ENCODE results near the gene LHFPL4. TPM values are rescaled to one million over a fixed set of nuclear protein-coding genes. Genes with fewer than 3 reads are reported as not detected.
"Not testable (repeated sequence)": the region's sequence is repeated elsewhere in the genome, so short reads cannot be mapped to it uniquely, and the experiment has no call there.

Gene LHFPL4
- total RNA-seq, 6 donors from 2014 or later, result 0.52 TPM; not detected in 5

DNA sequence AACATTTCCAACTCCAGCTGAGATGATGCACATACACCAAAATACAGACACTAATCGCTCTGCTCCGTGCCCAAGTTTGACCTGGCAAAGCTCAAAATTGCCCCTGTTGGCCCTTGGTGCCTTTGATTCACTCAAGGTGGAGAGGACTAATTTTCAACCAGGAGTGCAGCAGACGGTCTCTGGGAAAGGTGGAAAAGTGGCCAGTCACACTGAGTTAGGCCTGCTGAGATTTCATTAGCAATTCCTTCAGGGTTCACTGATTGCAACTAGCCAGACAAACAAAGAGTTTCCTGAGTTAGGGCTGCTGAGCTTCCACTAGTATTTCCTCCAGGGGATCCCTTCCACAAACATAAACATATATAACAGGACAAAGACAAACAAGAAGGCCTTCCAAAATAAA lies 28.7 kb upstream of the LHFPL4 start:
- H3K27ac ChIP-seq, result no peak overlapping the region

DNA sequence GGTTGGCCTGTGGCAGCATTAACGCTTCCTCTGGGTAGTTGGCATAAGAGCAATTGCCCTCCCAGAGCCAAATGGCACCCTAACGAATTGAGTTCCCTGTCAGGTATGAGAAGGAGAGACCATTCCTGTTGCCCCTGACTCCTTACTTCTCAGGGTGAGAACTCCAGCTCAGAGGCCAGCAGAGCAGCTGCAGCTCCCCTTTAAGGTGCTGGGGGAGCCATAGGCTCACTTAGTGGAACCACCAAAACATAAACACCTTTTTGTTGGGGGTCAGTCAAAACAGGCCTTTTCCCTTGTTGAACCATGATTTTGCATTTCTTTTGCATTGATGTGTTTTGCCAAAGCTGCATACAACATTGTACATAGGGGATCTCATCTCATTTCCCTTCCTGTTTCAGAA lies 28.1 kb upstream of the LHFPL4 start:
- H3K4me1 ChIP-seq, result no peaks in the 10 kb centered on the region
- no peak overlapping the region for H3K4me3 ChIP-seq
- no peaks in the 10 kb centered on the region for H3K27me3 ChIP-seq
- DNase-seq, result no peak
- WGBS, 2 donors, result 43 to 63% methylated on average over 2 of the region's 2 CpGs
- no peak for ATAC-seq (ENCODE audit: low FRiP score in 2 of 2)
- H3K36me3 ChIP-seq, result no peaks in the 10 kb centered on the region
- TF ChIP-seq EP300 (IDR thresholded peaks at IDR 0.05) (no peak), POLR2A (IDR thresholded peaks at IDR 0.05) (no peak), POLR2AphosphoS5 (IDR thresholded peaks at IDR 0.05) (no peak), CTCF (IDR thresholded peaks at IDR 0.05) (no peak)
- peaks cover 0 to 13% (median 6%) of the 10 kb centered on the region in 4 donors for H3K9me3 ChIP-seq
- H3K27ac ChIP-seq, result no peak overlapping the region

More for the DNA sequence above, 28.7 kb upstream of the LHFPL4 start:
- H3K36me3 ChIP-seq, result no peaks in the 10 kb centered on the region
- WGBS, 2 donors, result 69 to 81% methylated on average over 3 of the region's 3 CpGs
- H3K9me3 ChIP-seq, result peaks cover 0 to 13% (median 6%) of the 10 kb centered on the region in 4 donors
- DNase-seq (no peak), ATAC-seq (ENCODE audit: low FRiP score in 2 of 2) (no peak)
- H3K4me3 ChIP-seq, result no peak overlapping the region
- H3K27me3 ChIP-seq, result no peaks in the 10 kb centered on the region
- no peaks in the 10 kb centered on the region for H3K4me1 ChIP-seq
- no peak for TF ChIP-seq POLR2A (IDR thresholded peaks at IDR 0.05)
- TF ChIP-seq POLR2AphosphoS5 (IDR thresholded peaks at IDR 0.05), result no peak
- no peak for TF ChIP-seq CTCF (IDR thresholded peaks at IDR 0.05)
- no peak for TF ChIP-seq EP300 (IDR thresholded peaks at IDR 0.05)

DNA sequence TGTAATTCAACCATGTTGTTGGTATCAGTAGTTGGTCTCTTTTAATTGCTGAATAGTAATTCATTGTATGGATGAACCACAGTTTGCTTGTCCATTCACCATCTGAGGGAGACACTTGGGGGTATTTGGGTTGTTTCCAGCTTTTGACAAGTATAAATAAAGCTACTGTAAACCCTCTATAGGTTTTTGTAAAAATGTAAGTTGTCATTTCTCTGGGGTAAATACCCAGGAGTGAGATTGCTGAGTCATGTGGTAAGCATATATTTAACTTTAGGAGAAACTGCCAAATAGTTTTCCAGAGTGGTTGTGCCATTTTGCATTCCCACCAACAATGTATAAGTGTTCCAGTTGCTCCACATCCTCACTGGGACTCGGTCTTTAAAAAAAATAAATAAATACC lies 15.4 kb upstream of the LHFPL4 start:
- WGBS, 2 donors, result 90 to 94% methylated on average over 1 of the region's 1 CpG

GRCh38 chr3:9565316-9565715 lies 11.7 kb upstream of the LHFPL4 start:
- DNase-seq (no peak), ATAC-seq (ENCODE audit: low FRiP score in 2 of 2) (no peak)
- TF ChIP-seq POLR2A (IDR thresholded peaks at IDR 0.05) (no peak), EP300 (IDR thresholded peaks at IDR 0.05) (no peak), POLR2AphosphoS5 (IDR thresholded peaks at IDR 0.05) (no peak), CTCF (IDR thresholded peaks at IDR 0.05) (no peak)
- Histone ChIP-seq H3K4me1 (no peaks in the 10 kb centered on the region), H3K9me3 (peaks cover 0 to 17% (median 5%) of the 10 kb centered on the region in 4 donors), H3K27me3 (no peaks in the 10 kb centered on the region), H3K27ac (no peak overlapping the region), H3K4me3 (no peak overlapping the region), H3K36me3 (no peaks in the 10 kb centered on the region)
- 90 to 93% methylated on average over 2 of the region's 2 CpGs for WGBS, 2 donors

More for the DNA sequence above, 15.4 kb upstream of the LHFPL4 start:
- DNase-seq, result no peak
- no peak for TF ChIP-seq POLR2AphosphoS5 (IDR thresholded peaks at IDR 0.05)
- no peak for TF ChIP-seq EP300 (IDR thresholded peaks at IDR 0.05)
- no peak for TF ChIP-seq CTCF (IDR thresholded peaks at IDR 0.05)
- TF ChIP-seq POLR2A (IDR thresholded peaks at IDR 0.05), result no peak
- Histone ChIP-seq H3K4me1 (no peaks in the 10 kb centered on the region), H3K36me3 (no peaks in the 10 kb centered on the region), H3K27me3 (no peaks in the 10 kb centered on the region), H3K4me3 (no peak overlapping the region), H3K27ac (no peak overlapping the region), H3K9me3 (peaks cover 0 to 17% (median 5%) of the 10 kb centered on the region in 4 donors)
- ATAC-seq (ENCODE audit: low FRiP score in 2 of 2), result no peak

GRCh38 chr3:9563851-9564250 lies 10.2 kb upstream of the LHFPL4 start:
- no peaks in the 10 kb centered on the region for H3K27me3 ChIP-seq
- H3K4me1 ChIP-seq, result no peaks in the 10 kb centered on the region
- H3K9me3 ChIP-seq, result peaks cover 0 to 17% (median 5%) of the 10 kb centered on the region in 4 donors
- TF ChIP-seq POLR2AphosphoS5 (IDR thresholded peaks at IDR 0.05) (no peak), POLR2A (IDR thresholded peaks at IDR 0.05) (no peak), CTCF (IDR thresholded peaks at IDR 0.05) (no peak), EP300 (IDR thresholded peaks at IDR 0.05) (no peak)
- ATAC-seq (ENCODE audit: low FRiP score in 2 of 2) (no peak), DNase-seq (no peak)
- H3K36me3 ChIP-seq, result no peaks in the 10 kb centered on the region
- 72 to 83% methylated on average over 5 of the region's 5 CpGs for WGBS, 2 donors
- H3K4me3 ChIP-seq, result no peak overlapping the region
- no peak overlapping the region for H3K27ac ChIP-seq

- H3K27ac ChIP-seq; H3K27me3 ChIP-seq; H3K4me1 ChIP-seq; H3K4me3 ChIP-seq; H3K9me3 ChIP-seq; ATAC-seq (ENCODE audit: low FRiP score in 2 of 2); H3K36me3 ChIP-seq: not testable (repeated sequence)
- peak in 1 of 2 donors; percentile 70 for DNase-seq
- 92% methylated on average over 11 to 14 of the region's 24 CpGs for WGBS, 2 donors
Measured at GRCh38 chr3:9560056-9560455, 6.4 kb upstream of the LHFPL4 start.

Data from upper lobe of left lung (tissue), 6 donors.